Measurements from ENCODE around the gene TULP4.
"Not testable (repeated sequence)": the region's sequence is repeated elsewhere in the genome, so short reads cannot be mapped to it uniquely, and the experiment has no call there.

TULP4 gene

DNA sequence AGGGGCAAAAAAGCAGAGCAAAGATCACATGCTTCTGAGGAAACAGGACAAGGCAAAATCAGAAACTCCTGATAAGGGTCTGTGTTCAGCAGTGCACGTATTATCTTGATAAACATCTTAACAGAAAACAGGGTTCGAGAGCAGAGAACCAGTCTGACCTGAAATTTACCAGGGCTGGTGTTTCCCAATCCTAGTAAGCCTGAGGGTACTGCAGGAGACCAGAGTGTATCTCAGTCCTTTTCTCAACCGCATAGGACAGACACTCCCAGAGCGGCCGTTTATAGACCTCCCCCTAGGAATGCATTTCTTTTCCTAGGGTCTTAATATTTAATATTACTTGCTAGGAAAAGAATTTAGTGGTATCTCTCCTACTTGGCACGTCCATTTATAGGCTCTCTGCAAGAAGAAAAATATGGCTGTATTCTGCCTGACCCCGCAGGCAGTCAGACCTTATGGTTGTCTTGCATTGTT is 15.4 kb upstream of the TULP4 start:
- DNase-seq, result not testable (repeated sequence)

DNA sequence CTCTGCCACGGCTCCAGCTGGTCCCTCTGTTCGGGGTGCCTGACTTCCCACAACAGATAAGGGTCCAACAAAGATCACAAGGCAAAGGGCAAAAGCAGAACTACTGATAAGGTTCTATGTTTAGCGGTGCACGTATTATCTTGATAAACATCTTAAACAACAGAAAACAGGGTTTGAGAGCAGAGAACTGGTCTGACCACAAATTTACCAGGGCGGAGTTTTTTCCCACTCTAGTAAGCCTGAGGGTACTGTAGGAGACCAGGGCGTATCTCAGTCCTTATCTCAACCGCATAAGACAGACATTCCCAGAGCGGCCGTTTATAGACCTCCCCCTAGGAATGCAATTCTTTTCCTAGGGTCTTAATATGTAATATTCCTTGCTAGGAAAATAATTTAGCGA is 14.6 kb upstream of the TULP4 start:
- not testable (repeated sequence) for DNase-seq

DNA sequence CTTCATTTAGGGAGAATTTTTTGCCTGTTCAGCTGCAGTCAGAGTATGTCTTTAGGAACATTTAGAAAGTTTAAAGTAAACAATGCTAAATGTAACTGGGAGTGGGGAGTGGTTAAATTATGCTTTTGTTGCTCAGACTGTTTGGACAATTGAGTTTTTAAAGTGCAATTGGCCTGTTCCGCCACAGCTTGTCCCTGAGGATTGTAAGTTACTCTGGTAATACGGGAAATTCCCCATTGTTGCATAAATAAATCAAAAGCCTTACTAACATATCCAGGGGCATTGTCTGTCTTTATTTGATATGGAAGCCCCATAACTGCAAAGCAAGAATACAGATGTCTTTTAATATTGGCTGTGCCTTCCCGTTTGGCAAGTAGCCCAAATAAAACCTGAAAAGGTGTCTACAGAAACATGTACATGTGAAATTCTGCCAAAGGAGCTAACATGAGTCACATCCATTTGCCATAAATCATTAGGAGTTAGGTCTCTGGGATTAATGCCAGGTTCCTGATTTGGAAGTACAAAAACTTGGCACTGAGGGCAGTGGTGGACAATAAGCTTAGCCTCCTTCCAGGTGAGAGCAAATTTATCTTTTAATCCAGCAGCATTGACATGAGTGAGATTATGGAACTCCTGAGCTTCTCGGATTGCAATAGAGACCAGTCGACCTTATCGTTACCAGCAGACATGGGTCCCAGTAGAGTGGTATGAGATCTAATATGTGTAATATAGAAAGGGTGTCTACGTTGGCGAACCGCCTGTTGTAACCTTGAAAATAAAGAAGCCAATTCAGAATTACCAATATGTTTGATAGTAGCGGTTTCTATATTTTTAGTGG is 11.7 kb upstream of the TULP4 start:
- DNase-seq, result peak; percentile 78

DNA sequence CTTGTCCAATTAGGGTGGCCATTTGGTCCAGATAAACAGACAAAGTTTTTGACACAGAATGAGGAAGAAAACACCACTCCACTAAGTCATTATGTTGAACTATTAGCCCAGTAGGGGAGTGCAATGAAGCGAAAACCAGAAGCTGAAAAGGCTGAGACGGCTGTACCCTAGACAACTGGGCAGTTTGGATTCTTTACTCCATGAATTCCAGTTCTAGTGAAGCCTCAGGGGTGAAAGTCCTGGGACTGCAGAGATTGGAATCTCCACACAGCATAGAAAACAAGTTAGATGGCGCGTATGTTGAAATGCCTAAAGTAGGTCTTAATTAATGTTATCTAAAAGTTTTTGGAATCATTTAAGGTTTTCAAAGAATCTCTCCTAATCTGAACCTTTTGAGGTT is 10.7 kb upstream of the TULP4 start:
- not testable (repeated sequence) for DNase-seq

DNA sequence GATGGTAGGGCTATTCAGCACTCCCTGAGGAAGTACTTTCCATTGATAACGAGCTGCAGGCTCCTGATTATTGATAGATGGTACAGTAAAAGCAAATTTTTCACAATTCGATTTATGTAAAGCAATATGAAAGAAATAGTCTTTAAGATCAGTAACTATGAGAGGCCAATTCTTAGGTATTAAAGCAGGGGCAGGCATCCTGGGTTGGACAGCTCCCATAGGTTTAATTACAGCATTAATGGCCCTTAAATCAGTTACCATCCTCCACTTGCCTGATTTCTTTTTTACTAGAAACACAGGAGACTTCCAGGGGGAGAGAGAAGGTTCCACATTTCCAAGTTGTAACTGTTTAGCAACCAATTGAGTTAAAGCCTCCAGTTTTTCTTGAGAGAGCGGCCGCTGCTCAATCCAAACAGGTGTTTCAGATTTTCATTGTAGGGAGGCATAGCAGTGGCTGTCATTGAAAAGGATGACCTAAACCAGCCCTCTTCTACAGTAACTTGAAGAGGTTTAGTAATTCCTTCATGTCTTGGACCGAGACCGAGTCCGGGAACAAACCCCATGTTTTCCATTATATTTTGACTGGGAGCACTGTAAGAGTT is 10.0 kb upstream of the TULP4 start:
- DNase-seq, result not testable (repeated sequence)

DNA sequence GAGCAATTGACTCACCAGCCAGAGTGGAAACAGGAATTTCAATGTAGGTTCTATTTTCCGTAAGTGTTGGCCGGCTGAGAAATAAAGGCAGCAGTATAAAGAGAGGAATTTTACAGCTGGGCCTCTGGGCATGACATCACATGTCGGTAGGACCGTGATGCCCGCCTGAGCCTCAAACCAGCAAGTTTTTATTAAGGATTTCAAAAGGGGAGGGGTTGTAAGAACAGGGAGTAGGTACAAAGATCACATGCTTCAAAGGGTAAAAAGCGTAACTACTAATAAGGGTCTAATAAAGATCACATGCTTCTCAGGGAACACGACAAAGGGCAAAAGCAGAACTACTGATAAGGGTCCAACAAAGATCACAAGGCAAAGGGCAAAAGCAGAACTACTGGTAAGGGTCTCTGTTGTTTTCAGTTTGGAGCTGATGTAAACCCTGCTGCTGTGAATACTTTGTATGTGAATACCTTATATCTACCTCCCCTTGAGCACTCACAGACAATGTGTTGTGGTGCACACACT is 9.0 kb upstream of the TULP4 start:
- no peak for DNase-seq

DNA sequence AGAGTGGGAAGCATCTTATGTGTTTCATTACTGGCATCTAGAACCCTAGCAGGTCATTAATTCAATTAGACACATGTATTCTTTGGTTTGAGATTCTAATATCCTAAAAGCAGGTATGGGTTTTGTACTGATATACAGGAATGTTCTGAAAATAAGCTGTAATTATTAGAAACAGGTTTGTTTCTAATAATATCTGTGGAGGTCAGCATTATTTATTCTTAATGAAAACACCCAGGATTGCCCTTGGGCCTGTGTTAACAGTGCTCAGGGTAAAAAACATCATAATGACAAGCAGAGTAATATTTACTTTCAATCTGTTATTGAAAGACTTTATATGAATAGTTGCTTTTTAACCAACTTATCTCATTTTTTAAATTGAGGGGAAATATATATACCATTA is 8.0 kb upstream of the TULP4 start:
- no peak for DNase-seq

DNA sequence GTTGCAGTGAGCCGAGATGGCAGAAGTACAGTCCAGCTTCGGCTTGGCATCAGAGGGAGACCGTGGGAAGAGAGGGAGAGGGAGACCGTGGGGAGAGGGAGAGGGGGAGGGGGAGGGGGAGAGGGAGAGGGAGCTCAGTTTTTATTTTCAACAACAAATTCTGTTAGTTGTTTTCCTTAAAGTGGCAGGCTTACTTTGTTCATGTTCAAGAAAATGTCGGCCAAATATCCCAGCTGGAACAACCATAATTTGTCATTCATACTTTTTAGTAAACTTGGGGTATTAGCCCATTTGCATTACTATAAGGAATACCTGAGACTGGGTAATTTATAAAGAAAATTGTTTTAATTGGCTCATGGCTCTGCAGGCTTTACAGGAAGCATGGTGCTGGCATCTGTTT is 2.5 kb upstream of the TULP4 start:
- DNase-seq, result no peak

DNA sequence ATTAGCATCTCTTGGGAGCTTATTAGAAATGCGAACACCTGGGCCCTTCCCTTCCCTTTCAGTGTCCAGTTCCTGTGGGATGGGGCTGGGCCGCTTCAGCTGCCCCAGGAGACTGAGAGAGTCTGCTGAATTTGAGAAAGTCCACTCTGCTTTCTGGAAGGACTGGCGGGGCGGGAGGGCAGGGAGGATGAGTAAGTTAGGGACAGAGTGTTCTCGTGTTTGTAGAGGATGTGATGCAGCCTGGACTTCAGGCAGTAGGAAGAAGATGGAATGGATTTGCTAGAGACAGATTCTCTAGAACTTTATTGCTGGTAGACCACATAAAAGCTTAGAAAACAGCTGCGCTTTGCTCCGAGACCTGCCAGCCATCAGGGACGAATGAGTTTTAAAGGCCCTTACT is 1.1 kb upstream of the TULP4 start:
- DNase-seq, result no peak

DNA sequence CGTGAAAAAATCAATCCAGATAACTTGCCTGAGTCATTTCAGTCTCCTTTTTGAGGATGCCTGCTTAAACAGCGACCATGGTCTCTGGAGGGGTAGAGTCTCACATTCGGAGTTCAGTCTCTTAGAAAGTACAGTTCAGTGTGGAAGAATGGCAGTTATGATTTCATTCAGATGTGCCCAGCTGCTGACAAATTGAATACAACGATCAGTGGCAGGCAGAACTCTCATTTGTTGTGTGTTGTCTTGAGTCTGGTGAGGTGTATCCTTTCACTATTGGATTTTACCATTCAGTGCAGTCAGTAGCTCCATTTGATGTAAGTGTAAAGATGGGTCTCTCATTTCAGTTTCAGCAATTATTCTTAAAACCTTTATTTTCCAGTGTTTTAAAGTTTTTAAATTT is 639 bp upstream of the TULP4 start:
- no peak for DNase-seq

DNA sequence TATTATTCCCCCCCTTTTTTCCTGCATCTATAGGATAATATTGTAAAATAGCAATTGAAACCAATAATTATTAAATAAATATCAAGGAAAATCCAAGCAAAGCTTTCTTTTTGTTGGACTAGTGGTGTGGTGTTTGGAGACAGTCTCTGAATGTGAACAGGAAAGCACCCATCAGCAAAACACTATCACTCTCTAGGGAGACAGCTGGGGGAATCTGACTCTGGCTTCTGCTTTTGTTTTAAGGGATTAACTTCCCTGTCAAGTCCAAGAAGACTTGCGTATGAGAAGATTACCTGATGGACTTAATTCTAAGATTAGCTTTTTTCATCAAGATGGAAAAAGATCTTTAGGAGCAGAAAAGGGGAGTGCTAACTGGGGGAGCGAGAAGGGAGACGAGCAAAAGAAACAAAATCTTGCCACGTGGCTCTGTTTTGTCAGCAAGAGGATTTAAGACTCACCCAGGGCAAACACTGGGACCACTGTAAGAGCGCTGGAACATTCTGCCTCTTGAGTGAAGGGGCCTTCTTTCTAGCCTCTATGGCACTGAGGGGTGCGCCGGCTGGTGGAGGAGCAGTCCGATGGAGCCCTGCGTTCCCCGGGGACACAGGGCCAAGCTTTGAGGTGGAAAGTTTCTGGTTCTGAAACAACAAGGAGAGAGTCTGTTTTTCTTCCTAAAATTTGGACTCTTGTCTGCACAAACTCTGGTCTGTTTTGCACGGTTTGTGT is 570 bp downstream of the TULP4 start:
- no peak for DNase-seq

DNA sequence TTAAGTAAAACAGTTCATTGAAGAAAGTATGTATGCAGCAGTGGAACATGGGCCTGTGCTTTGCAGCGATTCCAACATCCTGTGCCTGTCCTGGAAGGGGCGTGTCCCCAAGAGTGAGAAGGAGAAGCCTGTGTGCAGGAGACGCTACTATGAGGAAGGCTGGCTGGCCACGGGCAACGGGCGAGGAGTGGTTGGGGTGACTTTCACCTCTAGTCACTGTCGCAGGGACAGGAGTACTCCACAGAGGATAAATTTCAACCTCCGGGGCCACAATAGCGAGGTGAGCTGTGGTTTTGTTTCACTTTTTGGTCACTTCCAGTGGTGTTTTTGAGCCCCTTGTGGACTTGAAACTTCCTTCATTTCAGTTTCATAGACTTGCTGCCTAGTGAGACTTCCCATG is 1.7 kb downstream of the TULP4 start:
- no peak for DNase-seq

DNA sequence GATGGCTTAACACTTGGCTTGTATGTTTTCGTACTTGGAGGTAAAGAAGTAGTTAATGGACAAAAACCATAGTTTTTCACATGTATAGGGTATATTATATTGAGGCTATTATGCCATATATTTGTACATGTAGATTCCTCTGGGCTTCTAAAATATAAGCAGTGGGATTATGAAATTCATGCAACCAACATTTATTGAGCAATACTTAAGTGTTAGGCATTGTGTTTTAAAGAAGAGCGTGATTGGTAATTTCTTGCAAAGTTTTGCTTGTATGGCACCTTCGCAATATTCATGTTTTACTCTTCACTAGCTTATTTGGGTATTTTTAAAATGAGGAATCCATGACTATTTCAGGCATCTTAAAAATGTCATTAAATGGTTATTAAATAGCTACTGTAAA is 2.5 kb downstream of the TULP4 start:
- DNase-seq, result no peak

DNA sequence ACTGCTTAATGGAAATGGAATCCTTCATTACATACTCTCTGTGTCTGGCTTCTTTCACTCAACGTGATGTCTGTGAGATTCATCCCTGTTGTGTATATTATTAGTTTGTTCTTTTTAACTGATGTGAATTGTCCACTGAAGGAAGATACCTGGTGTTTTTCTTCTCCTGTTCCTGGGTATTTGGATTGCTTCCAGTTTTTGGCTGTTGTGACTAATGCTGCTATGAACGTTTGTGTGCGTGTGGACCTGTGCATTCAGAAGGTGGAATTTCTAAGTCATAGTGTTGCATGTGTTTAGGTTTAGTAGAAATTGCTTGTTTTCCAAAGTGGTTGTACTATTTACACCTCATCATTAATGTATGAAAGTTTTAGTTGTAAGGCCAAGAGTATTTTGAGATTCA is 3.8 kb downstream of the TULP4 start:
- no peak for DNase-seq

DNA sequence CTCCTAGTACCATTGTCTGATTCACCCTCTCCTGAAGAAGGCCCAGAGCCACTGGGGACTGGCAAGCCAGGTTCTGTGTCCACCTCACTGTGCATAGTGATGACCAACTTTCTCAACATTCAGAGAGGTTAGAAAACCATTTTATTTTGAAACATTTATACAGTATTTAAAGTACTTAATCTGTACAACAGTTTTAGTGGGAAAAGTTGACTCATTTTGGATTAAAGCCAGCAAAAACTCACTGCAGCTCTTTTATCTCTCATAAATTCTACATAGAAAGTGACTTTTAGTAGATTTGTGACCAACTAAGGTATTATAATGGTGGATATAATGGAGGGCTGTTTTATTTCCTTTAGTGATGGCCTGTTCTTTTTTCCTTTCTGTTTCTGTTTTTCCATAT is 9.7 kb downstream of the TULP4 start:
- DNase-seq, result no peak

DNA sequence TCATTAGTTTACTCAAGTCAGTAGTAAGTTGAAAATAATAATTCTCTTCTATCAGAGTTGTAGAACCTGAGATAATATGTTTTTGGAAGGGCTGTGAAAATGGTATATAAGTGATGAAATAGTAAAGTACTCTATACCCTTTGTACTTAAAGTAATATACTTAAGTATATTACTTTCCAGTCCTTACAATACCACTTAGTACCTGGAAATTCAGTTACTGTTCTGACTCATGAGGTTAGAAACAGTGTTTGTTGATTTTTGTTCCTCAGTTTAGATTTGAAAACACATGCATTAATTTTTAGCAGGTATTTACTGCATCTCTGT is 10.1 kb downstream of the TULP4 start:
- DNase-seq, result no peak

DNA sequence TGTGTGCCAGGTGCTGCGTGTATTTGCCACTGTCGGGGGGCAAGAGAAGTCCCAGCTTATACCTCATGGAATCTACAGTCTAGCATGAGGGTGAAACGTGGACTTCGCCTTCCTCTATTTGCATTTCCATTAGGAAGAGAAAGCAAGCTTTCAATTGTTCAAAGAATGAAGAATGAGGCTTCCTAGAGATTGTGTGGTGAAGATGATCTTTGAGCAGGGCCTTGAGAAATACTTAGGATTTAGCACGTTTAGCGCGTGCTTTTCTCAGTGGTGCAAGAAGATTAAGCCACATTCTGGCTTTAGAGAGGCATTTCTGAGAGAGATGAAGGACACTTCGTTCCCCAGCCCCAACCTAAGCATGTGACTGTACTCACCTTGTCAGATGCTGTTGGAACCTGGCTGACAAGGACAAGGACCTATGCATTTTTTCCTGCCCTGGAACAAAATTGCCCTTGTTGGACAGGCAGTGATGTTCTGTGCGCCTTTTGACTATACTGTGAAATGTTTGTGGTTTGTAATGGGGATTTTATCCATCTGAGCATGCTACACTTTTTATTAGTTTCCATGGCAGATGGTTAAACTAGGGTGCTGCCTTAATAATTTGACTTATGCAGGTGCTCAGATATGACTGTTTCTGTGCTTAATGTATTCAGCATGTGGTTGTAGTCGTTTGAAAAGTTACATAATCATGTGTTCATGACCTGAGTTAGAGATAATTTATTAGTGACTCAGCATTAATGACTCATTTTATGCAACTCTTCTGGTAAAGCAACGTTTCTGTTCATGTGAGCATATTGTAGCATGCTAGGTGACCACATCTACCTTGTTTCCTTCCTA is 10.7 kb downstream of the TULP4 start:
- DNase-seq, result no peak

DNA sequence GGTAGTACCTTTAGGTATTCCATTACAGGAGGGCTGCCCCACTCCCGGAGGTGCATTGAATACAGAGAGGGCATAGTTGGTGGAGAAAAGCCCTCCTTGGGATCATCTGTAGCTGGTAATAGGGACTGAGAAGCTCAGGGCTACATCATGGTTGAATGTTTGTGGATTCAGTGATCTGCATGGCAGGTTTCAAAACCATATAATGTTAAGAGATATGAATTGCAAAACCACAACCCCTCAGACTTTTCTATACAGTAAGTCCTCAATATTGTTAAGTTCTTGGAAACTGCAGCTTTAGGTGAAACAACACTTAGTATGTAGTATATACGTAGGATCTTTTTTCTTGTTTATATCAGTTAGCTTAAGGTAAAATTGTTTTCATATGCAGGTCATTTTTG is 11.3 kb downstream of the TULP4 start:
- DNase-seq, result no peak

DNA sequence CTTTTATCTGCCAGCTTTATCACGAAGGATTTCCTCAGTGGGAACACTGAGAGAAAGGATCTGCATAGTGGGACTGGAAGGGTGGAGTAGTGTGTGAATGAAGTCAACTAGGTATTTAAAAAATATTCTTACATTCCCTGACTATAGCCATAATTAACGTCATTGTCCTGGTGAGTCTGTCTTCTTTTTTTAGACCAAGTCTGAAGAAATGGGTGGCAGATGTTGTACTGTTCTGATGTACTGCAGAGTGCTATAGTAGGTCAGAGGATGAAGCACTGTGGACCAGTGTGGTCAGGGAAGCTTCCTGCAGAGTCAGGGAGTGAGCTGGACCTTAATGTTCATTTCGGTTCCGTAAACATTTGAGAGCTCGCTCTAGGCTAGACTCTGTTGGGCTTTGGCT is 11.9 kb downstream of the TULP4 start:
- DNase-seq, result no peak

DNA sequence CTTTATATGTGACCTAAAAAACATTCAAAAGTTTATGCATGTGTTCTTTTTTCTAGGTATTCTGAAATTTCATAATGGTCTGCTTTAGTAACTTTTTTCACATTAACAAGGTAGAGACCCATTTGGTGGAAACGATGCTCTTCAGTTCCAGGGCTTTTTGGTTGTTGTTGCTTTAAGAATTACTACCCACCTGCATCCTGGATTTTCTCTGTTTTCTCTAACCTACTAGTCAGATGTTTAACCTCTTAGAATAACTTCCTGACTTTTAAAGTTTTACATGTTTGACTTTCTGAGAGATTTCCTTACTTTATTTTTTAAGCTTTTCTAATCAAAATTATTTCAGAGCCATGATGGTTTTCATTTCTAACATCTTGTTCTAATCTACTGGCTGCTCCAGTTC is 14.9 kb downstream of the TULP4 start:
- no peak for DNase-seq

DNA sequence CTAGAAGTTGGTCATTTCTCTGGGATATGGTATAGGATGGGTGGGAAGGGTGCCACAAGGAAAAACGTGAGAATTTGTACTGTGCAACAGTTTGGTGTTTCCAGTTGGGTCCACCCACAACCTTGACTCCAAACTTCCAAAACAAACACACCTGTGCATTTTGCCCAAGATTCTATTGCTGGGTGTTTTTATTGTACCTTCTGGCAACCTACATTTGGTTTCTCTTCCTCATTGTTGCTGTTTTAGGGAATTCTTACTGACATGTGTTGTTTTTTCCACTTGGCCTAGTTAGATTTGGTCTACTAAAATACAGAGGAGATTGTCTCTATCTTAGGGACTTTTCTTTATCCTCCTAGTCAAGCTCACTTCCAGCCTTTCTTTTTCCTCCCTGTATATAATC is 16.7 kb downstream of the TULP4 start:
- DNase-seq, result no peak

DNA sequence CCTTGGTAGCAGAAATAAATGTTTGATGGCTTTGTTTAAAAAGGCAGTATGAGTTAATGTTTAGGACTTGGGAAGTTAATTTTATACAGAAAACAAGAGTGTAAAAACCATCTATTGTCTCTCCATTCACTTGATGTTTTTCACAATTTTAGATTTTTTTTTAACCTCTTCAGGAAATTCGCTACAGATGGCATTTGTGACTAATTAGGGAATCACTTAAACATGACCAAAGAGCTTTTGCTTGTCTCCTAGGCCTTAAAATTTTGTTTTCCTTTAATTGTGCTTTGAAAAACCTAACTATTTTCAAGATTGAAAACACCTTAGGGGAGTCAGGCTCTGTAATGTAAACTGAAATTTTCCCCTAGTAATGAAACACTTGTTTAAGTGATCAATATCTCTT is 17.3 kb downstream of the TULP4 start:
- no peak for DNase-seq

DNA sequence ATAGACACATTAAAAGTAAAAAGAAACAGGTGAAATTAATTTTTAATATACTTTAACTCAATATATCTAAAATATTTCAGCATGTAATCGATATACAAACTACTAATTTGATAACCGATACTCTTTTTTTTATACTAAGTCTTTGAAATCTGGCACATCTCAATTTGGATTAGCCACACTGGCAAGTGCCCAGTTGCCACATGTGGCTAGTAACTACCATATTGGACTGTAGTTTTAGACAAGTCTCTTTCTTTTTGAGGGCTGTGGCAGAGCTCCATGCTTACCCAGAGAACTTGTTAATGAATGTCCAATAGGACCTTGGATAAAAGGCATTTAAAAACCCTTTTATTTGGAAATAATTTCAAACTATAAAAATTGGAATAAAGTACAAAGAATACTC is 17.8 kb downstream of the TULP4 start:
- DNase-seq, result no peak
